ENCODE measurements around the gene NDUFB3. TPM values are rescaled to one million over a fixed set of nuclear protein-coding genes. Genes with fewer than 3 reads are reported as not detected.
"Not testable (repeated sequence)": the region's sequence is repeated elsewhere in the genome, so short reads cannot be mapped to it uniquely, and the experiment has no call there.

Gene NDUFB3
- total and polyA plus RNA-seq, 8 donors: 14.8 to 42.5 (median 26.6) TPM

DNA sequence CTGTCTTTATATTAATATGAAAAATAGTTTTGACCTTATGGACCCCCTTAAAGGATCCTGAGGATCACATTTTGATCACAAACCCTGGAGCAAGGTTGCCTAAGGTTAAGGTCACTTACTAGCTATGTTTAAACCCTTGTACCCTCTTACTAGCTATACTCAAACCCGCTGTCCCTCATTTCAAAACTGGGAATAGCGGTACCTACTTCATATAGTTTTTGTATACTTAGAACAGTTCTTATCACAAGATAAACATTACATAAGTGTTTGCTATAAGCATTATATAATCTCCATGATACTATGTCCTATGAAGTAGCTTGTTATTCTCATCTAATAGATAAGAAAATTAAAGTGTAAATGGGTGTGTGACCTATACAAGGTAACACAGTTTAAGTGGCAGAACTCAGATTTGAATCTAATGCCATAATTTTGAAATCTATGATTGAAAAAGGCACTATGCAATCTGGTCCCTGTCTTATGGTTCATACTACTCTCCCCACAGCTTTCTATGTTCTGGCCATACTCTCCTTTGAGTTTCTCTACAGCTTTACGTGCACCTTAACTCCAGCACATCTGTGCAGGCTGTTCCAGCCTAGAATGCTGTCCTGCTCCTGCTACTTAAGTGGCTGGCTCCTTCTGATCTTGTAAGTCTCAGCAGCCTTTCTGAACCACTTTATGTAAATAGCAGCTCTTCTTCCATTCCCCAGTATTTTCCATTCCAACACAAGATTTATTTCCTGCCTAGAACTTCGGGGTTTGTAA is 30.8 kb upstream of the NDUFB3 start:
- 61 to 62% methylated on average over 4 of the region's 4 CpGs for WGBS, 2 donors
- DNase-seq: no peak
- no peaks in the 10 kb centered on the region for H3K4me1 ChIP-seq
- H3K27me3 ChIP-seq: no peaks in the 10 kb centered on the region
- no peak for FAIRE-seq
- no peak overlapping the region for H3K4me3 ChIP-seq
- H3K36me3 ChIP-seq: no peaks in the 10 kb centered on the region
- H3K9me3 ChIP-seq: no peaks in the 10 kb centered on the region
- no peak for TF ChIP-seq CTCF (IDR thresholded peaks at IDR 0.05)
- no peak for ATAC-seq
- intact Hi-C loops (cut with DNase I): no loop called here
- no peak overlapping the region for H3K27ac ChIP-seq

DNA sequence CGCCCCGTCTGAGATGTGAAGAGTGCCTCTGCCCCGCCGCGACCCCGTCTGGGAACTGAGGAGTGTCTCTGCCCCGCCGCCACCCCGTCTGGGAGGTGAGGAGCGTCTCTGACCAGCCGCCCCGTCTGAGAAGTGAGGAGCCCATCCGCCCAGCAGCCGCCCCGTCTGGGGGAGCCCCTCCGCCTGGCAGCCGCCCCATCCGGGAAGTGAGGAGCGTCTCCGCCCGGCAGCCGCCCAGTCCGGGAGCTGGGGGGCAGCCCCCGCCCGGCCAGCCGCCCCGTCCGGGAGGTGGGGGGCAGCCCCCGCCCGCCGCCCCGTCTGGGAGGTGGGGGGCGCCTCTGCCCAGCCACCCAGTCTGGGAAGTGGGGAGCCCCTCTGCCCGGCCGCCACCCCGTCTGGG is 29.4 kb upstream of the NDUFB3 start:
- 96% methylated on average over 17 to 36 of the region's 36 CpGs for WGBS, 2 donors
- FAIRE-seq; H3K4me3 ChIP-seq; H3K4me1 ChIP-seq; intact Hi-C loops (cut with DNase I); H3K27ac ChIP-seq; H3K9me3 ChIP-seq; H3K27me3 ChIP-seq; ATAC-seq; H3K36me3 ChIP-seq: not testable (repeated sequence)
- peak in 1 of 6 donors; percentile 43 for DNase-seq

GRCh38 chr2:201043050-201043449 is 28.8 kb upstream of the NDUFB3 start:
- H3K36me3 ChIP-seq; DNase-seq; FAIRE-seq; H3K4me1 ChIP-seq; H3K27me3 ChIP-seq; H3K9me3 ChIP-seq; ATAC-seq; H3K4me3 ChIP-seq; H3K27ac ChIP-seq; intact Hi-C loops (cut with DNase I): not testable (repeated sequence)
- WGBS, 2 donors: 73 to 77% methylated on average over 5 of the region's 5 CpGs

DNA sequence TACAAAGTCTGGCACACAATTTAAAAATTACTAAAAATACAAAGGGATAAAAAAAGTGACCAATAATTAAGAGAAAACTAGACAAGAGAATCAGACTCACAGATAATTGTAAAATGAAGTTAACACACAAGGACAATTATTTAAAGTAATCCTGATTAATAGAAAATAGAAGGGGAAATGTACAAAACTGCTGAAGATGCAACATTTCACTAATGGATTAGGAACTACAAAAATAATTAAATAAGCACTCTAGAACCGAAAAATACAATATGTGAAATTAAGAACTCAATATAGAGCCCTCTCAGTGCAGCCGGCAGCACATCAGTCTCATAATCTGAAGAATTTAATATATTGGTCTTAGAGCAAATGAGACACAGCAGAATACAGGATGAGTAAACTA is 24.9 kb upstream of the NDUFB3 start:
- H3K4me3 ChIP-seq: no peak overlapping the region
- TF ChIP-seq CTCF (IDR thresholded peaks at IDR 0.05): no peak
- H3K4me1 ChIP-seq: no peaks in the 10 kb centered on the region
- 82 to 97% methylated on average over 2 of the region's 2 CpGs for WGBS, 2 donors
- H3K27ac ChIP-seq: no peak overlapping the region
- H3K27me3 ChIP-seq: no peaks in the 10 kb centered on the region
- ATAC-seq: no peak
- no peak for FAIRE-seq
- intact Hi-C loops (cut with DNase I): no loop called here
- H3K9me3 ChIP-seq: no peaks in the 10 kb centered on the region
- H3K36me3 ChIP-seq: no peaks in the 10 kb centered on the region
- DNase-seq: no peak

DNA sequence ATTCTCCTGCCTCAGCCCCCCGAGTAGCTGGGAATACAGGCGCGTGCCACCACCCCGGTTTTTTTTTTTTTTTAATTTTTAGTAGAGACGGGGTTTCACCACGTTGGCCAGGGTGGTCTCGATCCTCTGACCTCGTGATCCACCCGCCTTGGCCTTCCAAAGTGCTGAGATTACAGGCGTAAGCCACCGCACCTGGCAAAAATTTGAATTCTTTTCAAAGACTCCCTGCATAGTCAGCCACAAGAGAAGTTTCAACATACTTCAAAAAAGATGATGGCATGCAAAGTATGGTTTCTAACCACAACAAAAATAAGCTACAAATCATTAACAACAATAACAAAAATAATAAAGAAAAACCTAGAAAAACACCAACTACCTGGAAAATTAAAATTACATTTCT is 22.3 kb upstream of the NDUFB3 start:
- no peak for TF ChIP-seq CTCF (IDR thresholded peaks at IDR 0.05)
- intact Hi-C loops (cut with DNase I): no loop called here
- Histone ChIP-seq H3K9me3 (no peaks in the 10 kb centered on the region), H3K27ac (no peak overlapping the region), H3K4me1 (no peaks in the 10 kb centered on the region), H3K27me3 (no peaks in the 10 kb centered on the region), H3K4me3 (no peak overlapping the region), H3K36me3 (no peaks in the 10 kb centered on the region)
- ATAC-seq (no peak), FAIRE-seq (no peak), DNase-seq (no peak)
- 96% methylated on average over 11 of the region's 11 CpGs for WGBS, 2 donors

- H3K27me3 ChIP-seq: no peaks in the 10 kb centered on the region
- DNase-seq (no peak), FAIRE-seq (no peak), ATAC-seq (peak in 1 of 4 donors; percentile 36)
- no peak for TF ChIP-seq CTCF (IDR thresholded peaks at IDR 0.05)
- no peak overlapping the region for H3K4me3 ChIP-seq
- WGBS, 2 donors: 61 to 62% methylated on average over 2 of the region's 2 CpGs
- H3K27ac ChIP-seq: no peak overlapping the region
- no peaks in the 10 kb centered on the region for H3K9me3 ChIP-seq
- H3K4me1 ChIP-seq: peaks cover 0 to 12% (median 0%) of the 10 kb centered on the region in 3 donors
- intact Hi-C loops (cut with DNase I): no loop called here
- H3K36me3 ChIP-seq: no peaks in the 10 kb centered on the region
Measured at GRCh38 chr2:201057087-201057521, 14.7 kb upstream of the NDUFB3 start.

All from pancreas (tissue), 10 donors.